ENCODE measurements around the gene TMTC2.

The TMTC2 gene

DNA sequence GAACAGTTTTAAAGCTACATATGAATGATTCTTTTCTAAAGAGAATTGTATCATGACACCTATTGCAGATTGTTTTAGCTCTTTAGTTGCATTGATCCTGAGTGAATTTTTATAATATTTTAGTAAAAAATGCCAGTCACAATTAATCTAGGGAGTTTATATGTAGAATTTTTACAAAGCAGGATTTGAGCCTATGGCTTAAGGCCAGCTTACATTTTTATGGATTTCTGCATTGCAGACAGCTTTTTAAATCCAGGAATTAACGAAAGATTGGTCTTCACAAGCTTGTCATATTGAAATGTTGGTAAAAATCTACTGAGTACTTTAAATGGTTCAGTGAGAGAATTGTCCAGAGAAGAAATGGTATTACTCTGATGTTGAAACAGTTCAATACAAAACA, 358.0 kb downstream of the TMTC2 start:
- Histone ChIP-seq H3K27ac (ENCODE audit: low read depth, low read length, poor library complexity, severe bottlenecking) (no peak overlapping the region), H3K9me3 (ENCODE audit: low read length) (no peaks in the 10 kb centered on the region), H3K36me3 (ENCODE audit: insufficient read depth, low read length) (no peaks in the 10 kb centered on the region), H3K9ac (ENCODE audit: low read length) (no peak overlapping the region), H3F3A (ENCODE audit: insufficient read depth, low read length) (no peaks in the 10 kb centered on the region), H3K4me2 (ENCODE audit: low read length) (no peak overlapping the region), H4K20me1 (ENCODE audit: insufficient read depth, low read length) (no peaks in the 10 kb centered on the region), H3K4me1 (ENCODE audit: insufficient read depth, low read length, severe bottlenecking) (no peaks in the 10 kb centered on the region), H2AFZ (ENCODE audit: low read length) (no peak overlapping the region), H3K79me2 (ENCODE audit: insufficient read depth, low read length) (no peaks in the 10 kb centered on the region), H3K9me2 (ENCODE audit: low read depth, low read length) (no peaks in the 10 kb centered on the region), H3K27me3 (ENCODE audit: insufficient read depth, low read length) (no peaks in the 10 kb centered on the region), H3K4me3 (ENCODE audit: low read depth, low read length, poor library complexity, severe bottlenecking) (no peak overlapping the region)
- TF ChIP-seq EZH2 (IDR thresholded peaks at IDR 0.05; ENCODE audit: borderline replicate concordance, low read length): no peak
- TF ChIP-seq, protein P1, sequence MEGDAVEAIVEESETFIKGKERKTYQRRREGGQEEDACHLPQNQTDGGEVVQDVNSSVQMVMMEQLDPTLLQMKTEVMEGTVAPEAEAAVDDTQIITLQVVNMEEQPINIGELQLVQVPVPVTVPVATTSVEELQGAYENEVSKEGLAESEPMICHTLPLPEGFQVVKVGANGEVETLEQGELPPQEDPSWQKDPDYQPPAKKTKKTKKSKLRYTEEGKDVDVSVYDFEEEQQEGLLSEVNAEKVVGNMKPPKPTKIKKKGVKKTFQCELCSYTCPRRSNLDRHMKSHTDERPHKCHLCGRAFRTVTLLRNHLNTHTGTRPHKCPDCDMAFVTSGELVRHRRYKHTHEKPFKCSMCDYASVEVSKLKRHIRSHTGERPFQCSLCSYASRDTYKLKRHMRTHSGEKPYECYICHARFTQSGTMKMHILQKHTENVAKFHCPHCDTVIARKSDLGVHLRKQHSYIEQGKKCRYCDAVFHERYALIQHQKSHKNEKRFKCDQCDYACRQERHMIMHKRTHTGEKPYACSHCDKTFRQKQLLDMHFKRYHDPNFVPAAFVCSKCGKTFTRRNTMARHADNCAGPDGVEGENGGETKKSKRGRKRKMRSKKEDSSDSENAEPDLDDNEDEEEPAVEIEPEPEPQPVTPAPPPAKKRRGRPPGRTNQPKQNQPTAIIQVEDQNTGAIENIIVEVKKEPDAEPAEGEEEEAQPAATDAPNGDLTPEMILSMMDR (IDR thresholded peaks at IDR 0.05; ENCODE audit: low read length): no peak

DNA sequence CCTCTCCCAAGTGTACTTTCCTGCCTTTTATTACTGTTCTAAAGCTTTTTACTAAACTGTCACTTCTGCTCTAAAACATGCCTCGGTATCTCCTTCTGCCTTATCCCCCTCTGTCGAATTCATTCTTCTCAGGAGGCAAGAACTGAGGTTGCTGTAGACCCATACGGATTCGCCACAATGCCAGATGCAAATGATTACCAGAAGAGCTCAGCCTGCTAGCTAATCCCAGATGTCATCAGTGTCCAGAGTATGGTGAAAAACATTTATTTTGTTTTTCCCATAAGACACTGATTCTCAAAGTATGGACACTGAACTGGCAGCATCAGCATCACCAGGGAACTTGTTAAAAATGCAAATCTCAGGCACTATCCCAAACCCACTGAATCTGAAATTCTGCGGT, 359.3 kb downstream of the TMTC2 start:
- H3F3A ChIP-seq (ENCODE audit: insufficient read depth, low read length): no peaks in the 10 kb centered on the region
- no peak overlapping the region for H3K27ac ChIP-seq (ENCODE audit: low read depth, low read length, poor library complexity, severe bottlenecking)

DNA sequence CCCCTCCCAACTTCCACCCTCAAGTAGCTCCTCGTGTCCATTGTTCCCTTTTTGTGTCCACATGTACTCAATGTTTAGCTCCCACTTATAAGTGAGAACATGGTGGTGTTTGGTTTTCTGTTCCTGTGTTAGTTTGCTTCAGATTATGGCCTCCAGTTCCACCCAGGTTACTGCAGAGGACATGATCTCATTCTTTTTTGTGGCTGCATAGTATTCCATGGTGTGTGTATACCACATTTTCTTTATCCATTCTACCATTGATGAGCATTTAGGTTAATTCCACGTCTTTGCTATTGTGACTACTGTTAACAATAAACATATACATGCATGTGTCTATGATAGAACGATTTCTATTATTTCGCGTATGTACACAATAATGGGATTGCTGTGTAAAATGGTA, 362.6 kb downstream of the TMTC2 start:
- no peak overlapping the region for H3K4me3 ChIP-seq (ENCODE audit: low read depth, low read length, poor library complexity, severe bottlenecking)
- no peaks in the 10 kb centered on the region for H3K9me3 ChIP-seq (ENCODE audit: low read length)
- H3K27me3 ChIP-seq (ENCODE audit: insufficient read depth, low read length): no peaks in the 10 kb centered on the region
- TF ChIP-seq, protein P1 (IDR thresholded peaks at IDR 0.05; ENCODE audit: low read length): no peak
- no peak for TF ChIP-seq EZH2 (IDR thresholded peaks at IDR 0.05; ENCODE audit: borderline replicate concordance, low read length)
- H3F3A ChIP-seq (ENCODE audit: insufficient read depth, low read length): no peaks in the 10 kb centered on the region
- no peaks in the 10 kb centered on the region for H3K36me3 ChIP-seq (ENCODE audit: insufficient read depth, low read length)
- H3K4me2 ChIP-seq (ENCODE audit: low read length): no peak overlapping the region
- H3K4me1 ChIP-seq (ENCODE audit: insufficient read depth, low read length, severe bottlenecking): no peaks in the 10 kb centered on the region
- H3K9me2 ChIP-seq (ENCODE audit: low read depth, low read length): no peaks in the 10 kb centered on the region
- H2AFZ ChIP-seq (ENCODE audit: low read length): no peak overlapping the region
- H3K9ac ChIP-seq (ENCODE audit: low read length): no peak overlapping the region
- H4K20me1 ChIP-seq (ENCODE audit: insufficient read depth, low read length): no peaks in the 10 kb centered on the region
- H3K79me2 ChIP-seq (ENCODE audit: insufficient read depth, low read length): no peaks in the 10 kb centered on the region
- H3K27ac ChIP-seq (ENCODE audit: low read depth, low read length, poor library complexity, severe bottlenecking): no peak overlapping the region

More for the DNA sequence above, 359.3 kb downstream of the TMTC2 start:
- no peaks in the 10 kb centered on the region for H3K79me2 ChIP-seq (ENCODE audit: insufficient read depth, low read length)
- no peak for TF ChIP-seq EZH2 (IDR thresholded peaks at IDR 0.05; ENCODE audit: borderline replicate concordance, low read length)
- TF ChIP-seq, protein P1 (IDR thresholded peaks at IDR 0.05; ENCODE audit: low read length): no peak
- no peaks in the 10 kb centered on the region for H3K27me3 ChIP-seq (ENCODE audit: insufficient read depth, low read length)
- no peaks in the 10 kb centered on the region for H3K4me1 ChIP-seq (ENCODE audit: insufficient read depth, low read length, severe bottlenecking)
- no peaks in the 10 kb centered on the region for H4K20me1 ChIP-seq (ENCODE audit: insufficient read depth, low read length)
- no peak overlapping the region for H3K4me3 ChIP-seq (ENCODE audit: low read depth, low read length, poor library complexity, severe bottlenecking)
- no peak overlapping the region for H3K4me2 ChIP-seq (ENCODE audit: low read length)
- H3K36me3 ChIP-seq (ENCODE audit: insufficient read depth, low read length): no peaks in the 10 kb centered on the region
- H3K9me2 ChIP-seq (ENCODE audit: low read depth, low read length): no peaks in the 10 kb centered on the region
- no peaks in the 10 kb centered on the region for H3K9me3 ChIP-seq (ENCODE audit: low read length)
- H2AFZ ChIP-seq (ENCODE audit: low read length): no peak overlapping the region
- H3K9ac ChIP-seq (ENCODE audit: low read length): no peak overlapping the region
